IPS-18a (cell line): Measurements from ENCODE around the gene TGFBI.

Source experiments
- H3K27ac ChIP-seq: one replicate; pipeline ENCODE4 v1.5.1; 2013; ENCODE audit warnings: low read length
- H3K27me3 ChIP-seq: one replicate; pipeline ENCODE4 v1.6.1; 2013; ENCODE audit warnings: mild to moderate bottlenecking, low read length; ENCODE audit not compliant: control insufficient read depth, insufficient read depth
- H3K36me3 ChIP-seq: one replicate; pipeline ENCODE4 v1.6.1; 2013; ENCODE audit warnings: low read depth, low read length; ENCODE audit not compliant: control insufficient read depth
- H3K4me1 ChIP-seq: one replicate; pipeline ENCODE4 v1.6.1; 2013; ENCODE audit warnings: low read depth, low read length; ENCODE audit not compliant: control insufficient read depth
- H3K4me3 ChIP-seq: one replicate; pipeline ENCODE4 v1.5.1; 2013; ENCODE audit warnings: low read length
- H3K9ac ChIP-seq: one replicate; pipeline ENCODE4 v1.6.1; 2013; ENCODE audit warnings: mild to moderate bottlenecking, low read length, moderate library complexity
- H3K9me3 ChIP-seq: one replicate; pipeline ENCODE4 v1.6.1; 2013; ENCODE audit warnings: low read depth, low read length; ENCODE audit not compliant: control insufficient read depth

The TGFBI gene

GRCh38 chr5:136062366-136063274 is 33.8 kb downstream of the TGFBI start:
- H3K9ac ChIP-seq: no peak overlapping the region
- no peaks in the 10 kb centered on the region for H3K36me3 ChIP-seq
- no peaks in the 10 kb centered on the region for H3K9me3 ChIP-seq

GRCh38 chr5:136063778-136064465 is 35.1 kb downstream of the TGFBI start:
- Histone ChIP-seq H3K27me3 (no peaks in the 10 kb centered on the region), H3K9me3 (no peaks in the 10 kb centered on the region), H3K9ac (no peak overlapping the region), H3K36me3 (no peaks in the 10 kb centered on the region), H3K27ac (no peak overlapping the region), H3K4me1 (no peaks in the 10 kb centered on the region), H3K4me3 (no peak overlapping the region)

More at GRCh38 chr5:136062366-136063274, 33.8 kb downstream of the TGFBI start:
- Histone ChIP-seq H3K27me3 (no peaks in the 10 kb centered on the region), H3K27ac (no peak overlapping the region), H3K4me1 (peaks cover 7% of the 10 kb centered on the region), H3K4me3 (no peak overlapping the region)

GRCh38 chr5:136064510-136064909 is 35.7 kb downstream of the TGFBI start:
- Histone ChIP-seq H3K27ac (no peak overlapping the region), H3K9ac (no peak overlapping the region), H3K4me1 (no peaks in the 10 kb centered on the region), H3K36me3 (no peaks in the 10 kb centered on the region), H3K27me3 (no peaks in the 10 kb centered on the region), H3K4me3 (no peak overlapping the region), H3K9me3 (no peaks in the 10 kb centered on the region)

GRCh38 chr5:136065588-136065987 is 36.8 kb downstream of the TGFBI start:
- Histone ChIP-seq H3K27ac (no peak overlapping the region), H3K36me3 (no peaks in the 10 kb centered on the region), H3K4me1 (no peaks in the 10 kb centered on the region), H3K9me3 (no peaks in the 10 kb centered on the region), H3K9ac (no peak overlapping the region), H3K4me3 (no peak overlapping the region), H3K27me3 (no peaks in the 10 kb centered on the region)

- Histone ChIP-seq H3K27ac (no peak overlapping the region), H3K9ac (no peak overlapping the region), H3K4me3 (no peak overlapping the region), H3K4me1 (no peaks in the 10 kb centered on the region), H3K36me3 (no peaks in the 10 kb centered on the region), H3K27me3 (no peaks in the 10 kb centered on the region), H3K9me3 (no peaks in the 10 kb centered on the region)
Observed at GRCh38 chr5:136066661-136067271, 38.0 kb downstream of the TGFBI start.

- no peaks in the 10 kb centered on the region for H3K9me3 ChIP-seq
- no peaks in the 10 kb centered on the region for H3K27me3 ChIP-seq
- no peak overlapping the region for H3K9ac ChIP-seq
- H3K36me3 ChIP-seq: no peaks in the 10 kb centered on the region
- no peak overlapping the region for H3K27ac ChIP-seq
- no peak overlapping the region for H3K4me3 ChIP-seq
- no peaks in the 10 kb centered on the region for H3K4me1 ChIP-seq
Observed at GRCh38 chr5:136067422-136067821, 38.6 kb downstream of the TGFBI start.

- peaks cover 6% of the 10 kb centered on the region for H3K4me1 ChIP-seq
- no peaks in the 10 kb centered on the region for H3K9me3 ChIP-seq
- no peaks in the 10 kb centered on the region for H3K36me3 ChIP-seq
- H3K4me3 ChIP-seq: no peak overlapping the region
- H3K9ac ChIP-seq: no peak overlapping the region
- no peak overlapping the region for H3K27ac ChIP-seq
- no peaks in the 10 kb centered on the region for H3K27me3 ChIP-seq
Observed at GRCh38 chr5:136070486-136071285, 41.9 kb downstream of the TGFBI start.

- Histone ChIP-seq H3K36me3 (no peaks in the 10 kb centered on the region), H3K27me3 (no peaks in the 10 kb centered on the region), H3K9ac (no peak overlapping the region), H3K9me3 (no peaks in the 10 kb centered on the region), H3K27ac (no peak overlapping the region), H3K4me3 (no peak overlapping the region), H3K4me1 (peaks cover 7% of the 10 kb centered on the region)
Observed at GRCh38 chr5:136073714-136074529, 45.1 kb downstream of the TGFBI start.

- H3K27ac ChIP-seq: no peak overlapping the region
- no peak overlapping the region for H3K4me3 ChIP-seq
- no peaks in the 10 kb centered on the region for H3K9me3 ChIP-seq
- no peaks in the 10 kb centered on the region for H3K27me3 ChIP-seq
- peaks cover 7% of the 10 kb centered on the region for H3K4me1 ChIP-seq
- no peaks in the 10 kb centered on the region for H3K36me3 ChIP-seq
- no peak overlapping the region for H3K9ac ChIP-seq
Observed at GRCh38 chr5:136075466-136075891, 46.7 kb downstream of the TGFBI start.

- Histone ChIP-seq H3K27me3 (no peaks in the 10 kb centered on the region), H3K27ac (no peak overlapping the region), H3K9me3 (no peaks in the 10 kb centered on the region), H3K9ac (no peak overlapping the region), H3K4me3 (no peak overlapping the region), H3K4me1 (peaks cover 7% of the 10 kb centered on the region), H3K36me3 (no peaks in the 10 kb centered on the region)
Observed at GRCh38 chr5:136076067-136076466, 47.3 kb downstream of the TGFBI start.
